Keratinocyte (primary cell): ENCODE data around the gene MAGI1. TPM values are rescaled to one million over a fixed set of nuclear protein-coding genes. Genes with fewer than 3 reads are reported as not detected.
A peak's percentile ranks its signal among the peaks of the same experiment; 100 is the strongest.

Experiments
- DNase-seq: peaks from one replicate; pipeline ENCODE4 v3.0.0-alpha.2; 2011; ENCODE audit warnings: low read depth, missing footprints, low spot score
- FAIRE-seq: peaks from 2 replicates; lab custom pipeline; 2011; peaks lifted over from hg19 to GRCh38; lab: Jason Lieb, UNC
- H2AFZ ChIP-seq: 2 replicates; pipeline ENCODE4 v1.6.0; 2012; ENCODE audit warnings: low read length, control low read depth, inconsistent platforms; ENCODE audit not compliant: control insufficient read depth
- H3K27ac ChIP-seq: 2 replicates; pipeline ENCODE4 v1.5.1; 2011; ENCODE audit warnings: low read length; ENCODE audit not compliant: control insufficient read depth, insufficient read depth
- H3K27me3 ChIP-seq: 3 replicates; pipeline ENCODE4 v1.6.0; 2011; ENCODE audit warnings: low read length; ENCODE audit not compliant: control insufficient read depth, insufficient read depth; ENCODE audit errors: extremely low read depth
- H3K36me3 ChIP-seq, 2 experiments: 2 replicates in 1 of 2; 3 replicates in 1 of 2; pipeline ENCODE4 v1.5.1; 2011; ENCODE audit warnings: low read length in 2 of 2, mild to moderate bottlenecking in 1 of 2; ENCODE audit not compliant: control insufficient read depth in 2 of 2, insufficient read depth in 2 of 2; ENCODE audit errors: extremely low read depth in 1 of 2
- H3K4me1 ChIP-seq: 3 replicates; pipeline ENCODE4 v1.5.1; 2011; ENCODE audit warnings: low read length; ENCODE audit not compliant: control insufficient read depth, insufficient read depth; ENCODE audit errors: extremely low read depth
- H3K4me2 ChIP-seq: 3 replicates; pipeline ENCODE4 v1.6.0; 2011; ENCODE audit warnings: low read depth, low read length; ENCODE audit not compliant: control insufficient read depth, insufficient read depth; ENCODE audit errors: extremely low read depth
- H3K4me3 ChIP-seq, 3 experiments: fragments of 200-600 bp in 1 of 3; sonication (generic) in 1 of 3; 2 replicates in 2 of 3; 3 replicates in 1 of 3; pipeline ENCODE4 v1.5.1; 2011 to 2016; ENCODE audit warnings: low read length in 3 of 3, mild to moderate bottlenecking in 3 of 3, control low read depth in 2 of 3, inconsistent platforms in 1 of 3, low read depth in 1 of 3, mixed read lengths in 1 of 3, mixed run types in 1 of 3, moderate library complexity in 1 of 3; ENCODE audit not compliant: control insufficient read depth in 2 of 3, insufficient read depth in 2 of 3; ENCODE audit errors: extremely low read depth in 1 of 3
- H3K79me2 ChIP-seq: 2 replicates; pipeline ENCODE4 v1.6.0; 2012; ENCODE audit warnings: low read length; ENCODE audit not compliant: control insufficient read depth, insufficient read depth
- H3K9ac ChIP-seq: 3 replicates; pipeline ENCODE4 v1.6.0; 2011; ENCODE audit warnings: low read length; ENCODE audit not compliant: control insufficient read depth, insufficient read depth; ENCODE audit errors: extremely low read depth
- H3K9me1 ChIP-seq: 3 replicates; pipeline ENCODE4 v1.6.0; 2011; ENCODE audit warnings: low read length; ENCODE audit not compliant: control insufficient read depth, insufficient read depth; ENCODE audit errors: extremely low read depth
- H3K9me3 ChIP-seq: 2 replicates; pipeline ENCODE4 v1.5.1; 2012; ENCODE audit warnings: low read depth, low read length; ENCODE audit not compliant: control insufficient read depth
- H4K20me1 ChIP-seq: 3 replicates; pipeline ENCODE4 v1.6.0; 2011; ENCODE audit warnings: low read length; ENCODE audit not compliant: control insufficient read depth, insufficient read depth; ENCODE audit errors: extremely low read depth
- EZH2 ChIP-seq: IDR thresholded peaks from one replicate; pipeline ENCODE4 v1.6.1; 2012; ENCODE audit warnings: inconsistent platforms, mild to moderate bottlenecking, low read length, moderate library complexity
- dilution Hi-C: fragments of 300-500 bp; cut with MboI; formaldehyde crosslinking; loops from one replicate; pipeline ENCODE4 v1.7.0; 2020; ENCODE audit warnings: low sequenced_read_pairs; ENCODE audit not compliant: extremely low pct_ligation_motif_present
- polyA plus RNA-seq, 5 experiments: library from polyadenylated mRNA; depleted of rRNA in 3 of 5; stranded (reverse) in 3 of 5; stranded (forward) in 1 of 5; unstranded in 1 of 5; fragments of >200 nt; gene quantifications; 1 replicate in 1 of 5; 2 replicates in 3 of 5; 3 replicates in 1 of 5; pipeline versions ENCODE4 v1.2.1 to v1.2.3, GENCODE V29; 2011 to 2012; ENCODE audit warnings: missing spikeins in 2 of 5, low read depth in 1 of 5, low replicate concordance in 1 of 5
- TF ChIP-seq, protein P1 (sequence below), 3 experiments: IDR thresholded peaks in 1 of 3; conservative IDR thresholded peaks in 1 of 3; optimal IDR thresholded peaks in 1 of 3; 2 replicates in 2 of 3; 3 replicates in 1 of 3; pipeline versions ENCODE3 to v1.5.1; 2011; ENCODE audit warnings: low read length in 3 of 3, mild to moderate bottlenecking in 3 of 3, moderate library complexity in 2 of 3, control low read depth in 1 of 3, inconsistent platforms in 1 of 3; ENCODE audit not compliant: insufficient read depth in 2 of 3; ENCODE audit errors: extremely low read depth in 1 of 3

The MAGI1 gene
- polyA plus RNA-seq, 1 donor (not counting 4 experiments of a cell fraction or from before 2014, with no cell fraction given) = 10.9 TPM

DNA sequence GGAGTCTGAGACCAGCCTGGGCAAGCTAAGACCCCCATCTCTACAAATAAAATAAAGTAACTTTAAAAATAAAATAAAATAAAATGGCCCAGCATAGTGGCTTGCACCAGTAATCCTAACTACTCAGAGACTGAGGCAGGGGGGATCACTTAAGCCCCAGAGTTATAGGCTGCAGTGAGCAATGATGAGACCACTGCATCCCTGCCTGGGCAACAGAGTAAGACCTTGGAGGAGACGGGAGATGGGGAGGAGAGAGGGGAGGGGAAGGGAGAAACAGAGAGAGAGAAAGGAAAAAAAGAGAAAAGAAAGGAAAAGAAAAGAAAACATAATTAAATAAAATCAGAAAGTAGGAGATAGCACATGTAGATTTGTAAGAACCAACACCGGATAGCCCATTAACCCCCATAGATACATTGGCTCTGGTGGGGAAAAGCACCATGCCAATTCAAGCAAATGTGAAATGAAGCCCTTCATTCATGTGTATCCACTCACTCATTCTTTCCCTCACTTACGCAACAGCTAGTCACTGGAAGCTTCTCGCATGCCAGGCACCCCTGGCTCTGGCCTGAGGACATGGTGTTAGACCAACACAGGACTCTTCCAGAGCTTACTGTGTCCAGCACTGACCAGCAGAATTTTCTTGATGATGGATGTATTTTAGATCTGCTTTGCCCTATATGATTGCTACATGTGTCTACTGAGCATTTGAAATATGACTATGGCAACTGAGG lies 183.2 kb downstream of the MAGI1 start:
- no peaks in the 10 kb centered on the region for H3K79me2 ChIP-seq
- H3K27ac ChIP-seq = peak overlapping the region; percentile 38
- no peaks in the 10 kb centered on the region for H3K9me3 ChIP-seq
- H3K9ac ChIP-seq = peak overlapping the region; percentile 25
- H3K9me1 ChIP-seq = no peaks in the 10 kb centered on the region
- FAIRE-seq = peak; percentile 41
- dilution Hi-C loops = no loop called here
- no peaks in the 10 kb centered on the region for H3K36me3 ChIP-seq
- H3K4me1 ChIP-seq = peaks cover 32% of the 10 kb centered on the region
- no peak overlapping the region for H3K4me3 ChIP-seq
- no peaks in the 10 kb centered on the region for H3K27me3 ChIP-seq
- no peaks in the 10 kb centered on the region for H4K20me1 ChIP-seq
- no peak for DNase-seq
- no peak for TF ChIP-seq EZH2
- TF ChIP-seq, protein P1, sequence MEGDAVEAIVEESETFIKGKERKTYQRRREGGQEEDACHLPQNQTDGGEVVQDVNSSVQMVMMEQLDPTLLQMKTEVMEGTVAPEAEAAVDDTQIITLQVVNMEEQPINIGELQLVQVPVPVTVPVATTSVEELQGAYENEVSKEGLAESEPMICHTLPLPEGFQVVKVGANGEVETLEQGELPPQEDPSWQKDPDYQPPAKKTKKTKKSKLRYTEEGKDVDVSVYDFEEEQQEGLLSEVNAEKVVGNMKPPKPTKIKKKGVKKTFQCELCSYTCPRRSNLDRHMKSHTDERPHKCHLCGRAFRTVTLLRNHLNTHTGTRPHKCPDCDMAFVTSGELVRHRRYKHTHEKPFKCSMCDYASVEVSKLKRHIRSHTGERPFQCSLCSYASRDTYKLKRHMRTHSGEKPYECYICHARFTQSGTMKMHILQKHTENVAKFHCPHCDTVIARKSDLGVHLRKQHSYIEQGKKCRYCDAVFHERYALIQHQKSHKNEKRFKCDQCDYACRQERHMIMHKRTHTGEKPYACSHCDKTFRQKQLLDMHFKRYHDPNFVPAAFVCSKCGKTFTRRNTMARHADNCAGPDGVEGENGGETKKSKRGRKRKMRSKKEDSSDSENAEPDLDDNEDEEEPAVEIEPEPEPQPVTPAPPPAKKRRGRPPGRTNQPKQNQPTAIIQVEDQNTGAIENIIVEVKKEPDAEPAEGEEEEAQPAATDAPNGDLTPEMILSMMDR (optimal IDR thresholded peaks at IDR 0.05 in 1 of 3, IDR thresholded peaks at IDR 0.05 in 1 of 3, conservative IDR thresholded peaks at IDR 0.05 in 1 of 3; ENCODE audit: extremely low read depth in 1 of 3, insufficient read depth in 2 of 3, low read length in 3 of 3) = no peak
- H2AFZ ChIP-seq = no peak overlapping the region
- peak overlapping the region; percentile 37 for H3K4me2 ChIP-seq

DNA sequence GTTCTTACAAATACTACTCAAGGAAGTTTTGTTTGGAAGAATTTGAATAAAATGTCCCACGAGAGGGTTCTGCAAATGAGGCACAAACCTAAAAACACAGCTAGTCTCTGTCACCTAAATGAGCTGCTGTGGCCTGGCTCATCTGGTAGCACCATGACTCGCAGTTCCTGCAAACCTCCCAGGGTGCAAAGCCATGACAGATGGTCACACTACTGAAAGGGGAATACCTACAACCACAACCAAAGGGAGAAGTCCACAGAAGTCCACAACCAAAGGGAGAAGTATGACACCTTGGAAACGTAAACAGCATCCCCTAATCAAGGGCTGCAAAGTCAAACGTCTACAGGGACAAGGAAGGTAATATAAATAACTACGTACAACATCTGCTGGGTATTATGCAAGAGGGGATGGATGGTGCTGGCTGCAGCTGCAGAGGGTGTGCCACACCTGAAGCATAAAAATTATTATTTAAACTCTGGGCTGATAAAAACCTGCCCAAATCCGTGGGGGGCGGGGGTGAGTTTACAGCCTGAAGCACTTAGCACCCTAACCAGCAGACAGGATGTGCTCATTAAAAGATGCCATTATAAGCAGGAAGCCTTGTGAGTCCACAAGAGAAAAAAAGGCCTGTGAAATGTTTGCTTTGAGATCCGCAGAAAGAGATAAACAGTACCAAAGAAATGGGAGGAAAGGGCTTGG lies 184.0 kb downstream of the MAGI1 start:
- DNase-seq = peak; percentile 40
- Histone ChIP-seq H3K4me3 (no peak overlapping the region), H2AFZ (no peak overlapping the region), H3K27ac (peak overlapping the region; percentile 38), H3K9ac (peak overlapping the region; percentile 25), H3K9me1 (no peaks in the 10 kb centered on the region), H3K27me3 (no peaks in the 10 kb centered on the region), H3K4me1 (peaks cover 32% of the 10 kb centered on the region), H3K79me2 (no peaks in the 10 kb centered on the region), H3K9me3 (no peaks in the 10 kb centered on the region), H3K4me2 (peak overlapping the region; percentile 37), H3K36me3 (no peaks in the 10 kb centered on the region), H4K20me1 (no peaks in the 10 kb centered on the region)
- TF ChIP-seq, protein P1 (optimal IDR thresholded peaks at IDR 0.05 in 1 of 3, IDR thresholded peaks at IDR 0.05 in 1 of 3, conservative IDR thresholded peaks at IDR 0.05 in 1 of 3; ENCODE audit: extremely low read depth in 1 of 3, insufficient read depth in 2 of 3, low read length in 3 of 3) = no peak
- TF ChIP-seq EZH2 = no peak
- dilution Hi-C loops = no loop called here
- peak; percentile 84 for FAIRE-seq
